GM19035 (cell line): ENCODE data around the gene C1QL2.
A peak's percentile ranks its signal among the peaks of the same experiment; 100 is the strongest.

Experiments used
- ATAC-seq: cut with Tn5 transposase; IDR thresholded peaks from one replicate; pipeline ENCODE4 v1.9.1; 2021; ENCODE audit not compliant: unreplicated experiment

Gene C1QL2

DNA sequence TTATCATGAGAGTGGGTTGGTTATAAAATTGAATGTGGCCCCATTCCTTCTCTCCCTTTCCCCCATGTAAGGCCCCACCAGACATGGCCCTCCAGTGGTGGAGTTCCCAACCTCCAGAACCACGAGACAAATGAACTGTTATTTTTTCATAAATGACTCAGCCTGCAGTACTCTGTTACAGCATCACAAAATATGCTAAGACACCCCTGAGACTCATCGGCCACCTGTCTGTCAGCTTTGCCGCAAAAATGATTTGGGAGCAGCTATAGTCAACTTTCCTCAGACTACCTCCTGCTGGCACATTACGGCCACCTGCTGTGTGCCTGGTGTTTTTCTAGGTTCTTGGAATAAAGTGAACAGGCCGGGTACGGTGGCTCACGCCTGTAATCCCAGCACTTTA is 21.4 kb upstream of the C1QL2 start:
- ATAC-seq, result no peak

- no peak for ATAC-seq
These were observed 20.7 kb upstream of the C1QL2 start for GRCh38 chr2:119179202-119179601.

GRCh38 chr2:119178776-119179175 is 20.2 kb upstream of the C1QL2 start:
- no peak for ATAC-seq

DNA sequence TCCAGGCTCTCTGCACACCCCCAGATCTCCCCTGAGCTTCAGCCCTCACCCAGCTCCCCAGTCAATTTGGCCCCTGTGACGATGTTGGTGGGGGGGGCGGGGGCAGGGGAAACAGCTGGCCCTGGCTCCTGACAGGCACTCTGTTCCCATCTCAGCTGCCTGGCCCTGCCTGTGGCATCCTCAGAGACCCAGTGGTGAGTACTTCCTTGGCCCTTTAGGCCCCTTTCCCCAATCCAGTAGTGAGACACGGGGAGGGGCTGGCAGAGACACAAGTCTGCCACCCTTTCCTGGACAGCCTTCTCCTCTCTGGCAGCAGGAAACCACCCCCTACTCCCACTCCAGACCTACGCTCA is 19.3 kb upstream of the C1QL2 start:
- no peak for ATAC-seq

- no peak for ATAC-seq
These were observed 18.8 kb upstream of the C1QL2 start for GRCh38 chr2:119177171-119177837.

DNA sequence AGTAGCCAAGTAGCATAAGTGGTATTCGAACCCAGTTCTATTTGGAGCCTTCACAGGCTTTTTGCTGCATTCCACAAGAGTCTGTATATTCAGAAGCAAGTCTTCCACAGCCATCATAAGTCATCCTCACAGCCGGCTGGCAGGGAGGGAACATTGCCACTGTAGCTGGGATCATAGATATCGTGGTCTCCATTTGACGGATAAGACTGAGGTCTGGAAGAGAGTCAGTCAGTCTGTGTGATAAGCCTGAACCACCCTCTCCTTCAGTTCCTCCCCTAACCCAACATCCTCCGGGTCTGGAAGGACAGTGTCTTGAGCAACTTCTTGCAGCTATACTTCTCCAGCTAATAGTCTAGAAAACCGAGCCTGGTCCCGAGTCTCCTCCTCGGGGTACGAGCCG is 17.0 kb upstream of the C1QL2 start:
- no peak for ATAC-seq

DNA sequence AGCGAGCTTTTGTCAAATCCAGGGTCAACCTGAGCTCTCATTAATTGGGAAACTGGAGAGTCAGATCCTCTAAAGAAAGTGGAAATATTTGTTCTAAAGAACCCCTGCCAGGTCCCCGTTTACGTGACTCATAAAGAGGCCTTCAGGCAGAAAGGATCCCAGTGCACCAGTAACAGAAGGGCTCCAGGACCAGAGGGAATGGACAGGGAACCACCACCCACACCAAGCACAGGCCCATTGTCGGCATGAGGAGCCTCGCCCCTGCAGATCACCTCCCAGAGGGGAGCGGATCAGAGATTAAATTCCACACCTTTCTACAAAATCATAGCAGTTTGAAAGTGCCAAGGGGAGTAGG is 16.4 kb upstream of the C1QL2 start:
- ATAC-seq, result no peak

- peak; percentile 83 for ATAC-seq
These were observed 15.9 kb upstream of the C1QL2 start for GRCh38 chr2:119174216-119174992.

DNA sequence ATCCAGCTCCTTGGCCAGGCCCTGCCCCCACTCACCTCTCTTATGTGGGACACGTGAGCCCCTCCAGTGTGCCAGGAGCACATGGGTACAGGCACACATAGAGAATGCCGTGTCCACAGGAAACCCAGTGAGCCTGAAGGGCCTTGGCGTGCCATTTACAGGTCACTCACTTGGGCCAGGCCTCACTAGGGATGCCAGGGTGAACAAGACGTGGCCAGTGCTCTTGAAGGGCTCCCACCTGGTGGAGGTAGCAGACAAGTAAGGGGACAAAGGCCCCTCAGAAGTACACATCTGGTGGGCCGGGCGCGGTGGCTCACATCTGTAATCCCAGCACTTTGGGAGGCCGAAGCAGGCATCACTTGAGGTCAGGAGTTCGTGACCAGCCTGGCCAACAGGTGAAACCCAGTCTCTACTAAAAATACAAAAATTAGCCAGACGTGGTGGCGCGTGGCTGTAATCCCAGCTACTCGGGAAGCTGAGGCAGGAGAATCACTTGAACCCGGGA is 15.1 kb upstream of the C1QL2 start:
- ATAC-seq, result no peak

DNA sequence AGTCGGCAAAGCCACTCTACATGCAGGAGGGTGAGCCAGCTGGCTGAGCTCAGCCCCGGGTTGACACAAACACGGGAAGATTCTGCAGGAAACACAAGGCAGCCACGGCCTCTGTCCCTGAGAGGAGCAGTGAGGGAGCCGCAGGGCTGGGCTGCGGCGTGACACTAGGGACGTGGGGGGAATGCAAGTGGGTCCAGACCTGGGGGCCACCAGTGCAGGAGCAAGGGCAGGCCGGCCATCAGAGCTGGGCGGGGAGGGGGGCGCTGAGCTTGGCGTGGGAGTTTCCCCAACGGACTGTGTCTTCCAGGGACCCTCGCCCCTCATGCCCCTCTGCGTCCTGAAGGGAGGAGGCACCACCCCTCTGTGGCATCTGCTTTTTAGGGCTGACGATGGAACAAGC is 12.0 kb upstream of the C1QL2 start:
- no peak for ATAC-seq

GRCh38 chr2:119169717-119170116 is 11.2 kb upstream of the C1QL2 start:
- ATAC-seq, result no peak

DNA sequence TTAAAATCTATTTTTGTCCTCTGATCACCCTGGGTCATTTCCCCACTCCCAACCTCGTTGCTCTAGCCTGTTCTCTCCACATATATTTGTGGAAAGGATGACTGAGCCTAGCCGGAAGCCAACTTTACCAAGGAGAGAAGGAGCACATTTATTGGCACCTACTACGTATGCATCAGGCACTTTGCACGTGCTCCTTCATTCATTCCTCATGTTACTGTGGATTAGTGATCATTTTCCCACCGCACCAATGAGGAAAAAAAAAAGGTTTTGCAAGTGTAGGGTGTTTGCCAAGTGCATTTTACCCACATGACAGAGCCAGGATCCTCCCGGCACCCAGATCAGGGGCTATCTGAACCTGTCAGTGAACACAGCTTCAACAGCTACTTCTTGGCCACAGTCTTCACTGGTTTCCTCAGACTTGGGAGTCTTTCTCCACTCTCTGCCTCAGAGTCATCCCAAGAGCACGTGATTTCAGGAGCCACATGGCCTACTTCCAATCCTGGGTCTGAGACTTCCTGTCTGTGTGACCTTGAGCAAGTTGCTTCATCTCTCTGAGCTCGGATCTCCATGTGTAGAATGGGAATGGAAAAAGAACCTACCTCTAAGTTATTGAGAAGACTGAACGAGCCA is 1.9 kb upstream of the C1QL2 start:
- no peak for ATAC-seq

DNA sequence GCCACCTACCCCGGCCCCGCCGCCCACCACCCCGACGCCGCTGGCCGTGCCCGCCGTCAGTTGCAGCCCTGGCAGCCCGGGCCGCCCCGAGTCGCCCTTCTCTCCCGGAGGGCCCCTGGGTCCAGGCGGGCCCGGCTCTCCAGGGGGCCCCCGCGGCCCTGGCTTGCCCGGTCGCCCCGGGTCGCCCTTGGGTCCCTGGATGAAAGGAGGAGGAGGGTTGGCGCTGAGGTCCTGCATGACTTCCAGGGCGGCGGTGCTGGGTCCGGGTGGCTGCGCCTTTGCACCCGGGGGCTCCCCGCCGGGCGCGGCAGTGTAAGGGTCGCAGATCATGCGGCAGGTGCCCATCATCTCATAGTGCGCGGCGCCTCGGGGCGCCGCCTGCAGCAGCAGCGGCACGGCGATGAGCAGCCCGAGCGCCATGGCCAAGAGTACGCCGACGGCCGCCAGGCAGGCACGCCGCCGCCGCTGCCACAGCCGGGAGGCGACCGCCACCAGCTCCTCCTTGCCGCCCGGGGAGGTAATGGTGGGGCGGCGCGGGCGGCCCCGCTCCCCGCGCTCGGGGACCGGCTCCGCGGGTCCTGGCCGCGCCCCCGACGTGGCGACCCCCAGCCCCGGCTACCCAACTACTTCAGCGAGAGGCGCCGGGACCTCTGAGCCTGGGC is 570 bp downstream of the C1QL2 start:
- no peak for ATAC-seq

- ATAC-seq, result no peak
These were observed 1.4 kb downstream of the C1QL2 start for GRCh38 chr2:119156891-119157773.

- no peak for ATAC-seq
These were observed 2.3 kb downstream of the C1QL2 start for GRCh38 chr2:119156105-119156890.

- ATAC-seq, result no peak
These were observed 2.9 kb downstream of the C1QL2 start for GRCh38 chr2:119155633-119156032.

DNA sequence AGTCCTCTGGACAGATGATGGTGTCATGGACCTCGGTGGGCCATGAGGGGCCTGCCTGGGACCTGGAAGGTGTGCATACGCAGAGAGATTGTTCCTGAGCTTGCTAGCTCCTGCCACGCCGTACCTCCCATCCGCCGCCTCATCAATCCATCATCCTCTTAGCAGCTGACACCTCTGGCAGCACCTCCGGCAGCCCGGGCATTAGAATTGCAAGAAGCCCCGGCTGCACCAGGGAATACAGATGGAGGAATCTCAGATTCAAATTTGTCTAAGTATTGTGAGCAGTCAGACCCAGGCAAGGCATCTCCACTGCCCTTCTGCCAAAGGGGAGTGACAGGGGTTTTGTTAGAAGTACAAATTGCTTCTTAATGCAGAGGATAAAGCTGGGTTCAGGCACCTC is 4.5 kb downstream of the C1QL2 start:
- no peak for ATAC-seq

GRCh38 chr2:119149611-119150010 is 8.9 kb downstream of the C1QL2 start:
- no peak for ATAC-seq

- ATAC-seq, result no peak
These were observed 10.5 kb downstream of the C1QL2 start for GRCh38 chr2:119147776-119148715.
